Mucosa of stomach (tissue), 1 donor: ENCODE results near the gene VRK3.
"Not testable (repeated sequence)": the region's sequence is repeated elsewhere in the genome, so short reads cannot be mapped to it uniquely, and the experiment has no call there.

ENCODE experiments used
- H3K27me3 ChIP-seq: one replicate; pipeline ENCODE4 v1.7.0; 2013; ENCODE audit warnings: mild to moderate bottlenecking, low read length; ENCODE audit not compliant: control insufficient read depth, insufficient read depth
- H3K36me3 ChIP-seq: one replicate; pipeline ENCODE4 v1.7.0; 2013; ENCODE audit warnings: low read length; ENCODE audit not compliant: control insufficient read depth, insufficient read depth
- H3K4me1 ChIP-seq: one replicate; pipeline ENCODE4 v1.7.0; 2013; ENCODE audit warnings: mild to moderate bottlenecking, low read length; ENCODE audit not compliant: control insufficient read depth, insufficient read depth
- H3K4me3 ChIP-seq: one replicate; pipeline ENCODE4 v1.7.0; 2013; ENCODE audit warnings: low read length
- H3K9ac ChIP-seq: one replicate; pipeline ENCODE4 v1.7.0; 2013; ENCODE audit warnings: mild to moderate bottlenecking, low read length, moderate library complexity
- H3K9me3 ChIP-seq: one replicate; pipeline ENCODE4 v1.7.0; 2013; ENCODE audit warnings: mild to moderate bottlenecking, low read length, moderate library complexity; ENCODE audit not compliant: control insufficient read depth
- donor health status: Pancreatic carcinoma.

The VRK3 gene

DNA sequence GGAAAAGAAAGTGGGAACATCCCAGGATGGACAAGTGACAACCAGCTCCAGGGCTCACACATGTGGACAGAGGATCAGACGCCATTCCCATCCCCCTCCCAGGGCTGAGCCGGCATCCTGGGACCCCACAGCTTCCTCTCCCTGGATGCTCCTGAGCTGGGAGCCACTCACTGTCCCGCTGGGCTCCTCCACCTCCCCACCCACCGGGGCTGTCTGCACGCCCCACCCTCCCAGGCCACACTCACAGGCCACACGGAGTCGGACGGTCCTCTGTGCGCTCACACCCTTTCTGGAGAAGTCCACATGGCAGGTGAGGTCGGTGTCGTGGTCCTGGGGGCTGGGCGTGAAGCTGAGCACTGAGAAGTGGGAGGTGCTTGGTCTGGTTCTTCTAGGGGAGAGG is 65.3 kb downstream of the VRK3 start:
- not testable (repeated sequence) for H3K9ac ChIP-seq, H3K36me3 ChIP-seq, H3K4me3 ChIP-seq, H3K27me3 ChIP-seq, H3K9me3 ChIP-seq, H3K4me1 ChIP-seq

- H3K4me1 ChIP-seq, H3K36me3 ChIP-seq, H3K4me3 ChIP-seq, H3K9ac ChIP-seq, H3K27me3 ChIP-seq, H3K9me3 ChIP-seq: not testable (repeated sequence)
Measured at GRCh38 chr19:49958596-49958995, 66.6 kb downstream of the VRK3 start.

- H3K9me3 ChIP-seq, H3K36me3 ChIP-seq, H3K4me1 ChIP-seq, H3K4me3 ChIP-seq, H3K27me3 ChIP-seq, H3K9ac ChIP-seq: not testable (repeated sequence)
Measured at GRCh38 chr19:49958144-49958543, 67.0 kb downstream of the VRK3 start.

- H3K9me3 ChIP-seq: no peaks in the 10 kb centered on the region
- no peak overlapping the region for H3K4me3 ChIP-seq
- no peaks in the 10 kb centered on the region for H3K4me1 ChIP-seq
- no peaks in the 10 kb centered on the region for H3K36me3 ChIP-seq
- no peak overlapping the region for H3K9ac ChIP-seq
- no peaks in the 10 kb centered on the region for H3K27me3 ChIP-seq
Measured at GRCh38 chr19:49957262-49957915, 67.8 kb downstream of the VRK3 start.

DNA sequence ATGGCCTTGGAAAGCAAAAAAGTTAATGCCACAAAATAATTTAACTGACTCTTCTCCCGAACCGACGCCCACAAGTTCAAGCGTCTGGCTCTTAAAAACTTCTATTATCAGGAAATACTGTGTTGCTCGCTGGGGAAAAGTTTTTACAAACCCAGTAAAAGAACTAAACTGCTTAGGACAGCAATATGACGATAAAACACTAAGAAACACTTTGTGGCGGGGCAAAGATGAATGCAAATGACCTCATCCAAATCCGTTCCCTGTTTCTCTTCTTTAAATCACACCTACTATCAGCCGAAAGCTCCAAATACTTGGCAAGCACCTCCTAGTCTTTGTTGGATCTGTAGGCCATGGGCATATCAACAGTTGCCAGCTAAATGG is 69.1 kb downstream of the VRK3 start:
- Histone ChIP-seq H3K4me1 (no peaks in the 10 kb centered on the region), H3K9ac (no peak overlapping the region), H3K4me3 (no peak overlapping the region)

DNA sequence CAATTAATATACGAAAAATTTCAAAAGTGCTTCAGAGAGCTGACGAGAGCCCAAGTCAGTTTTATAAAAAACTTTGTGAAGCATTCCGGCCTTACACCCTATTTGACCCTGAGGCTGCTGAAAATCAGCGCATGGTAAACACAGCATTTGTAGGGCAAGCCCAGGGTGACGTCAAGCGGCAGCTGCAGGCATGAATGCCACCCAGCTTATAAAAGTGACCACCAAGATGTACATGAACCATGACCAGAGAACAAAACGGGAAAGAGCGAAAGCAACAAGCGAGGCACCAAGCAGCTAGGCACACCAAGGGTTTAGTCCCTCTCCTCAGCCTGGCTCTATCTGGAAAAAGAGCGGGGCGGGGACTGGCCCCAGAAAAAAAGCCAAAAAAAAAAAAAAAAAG is 70.2 kb downstream of the VRK3 start:
- H3K4me3 ChIP-seq: no peak overlapping the region
- no peaks in the 10 kb centered on the region for H3K27me3 ChIP-seq
- H3K36me3 ChIP-seq: no peaks in the 10 kb centered on the region
- H3K9ac ChIP-seq: no peak overlapping the region
- no peaks in the 10 kb centered on the region for H3K4me1 ChIP-seq
- H3K9me3 ChIP-seq: no peaks in the 10 kb centered on the region

More for the DNA sequence above, 69.1 kb downstream of the VRK3 start:
- Histone ChIP-seq H3K36me3 (no peaks in the 10 kb centered on the region), H3K9me3 (no peaks in the 10 kb centered on the region), H3K27me3 (no peaks in the 10 kb centered on the region)

DNA sequence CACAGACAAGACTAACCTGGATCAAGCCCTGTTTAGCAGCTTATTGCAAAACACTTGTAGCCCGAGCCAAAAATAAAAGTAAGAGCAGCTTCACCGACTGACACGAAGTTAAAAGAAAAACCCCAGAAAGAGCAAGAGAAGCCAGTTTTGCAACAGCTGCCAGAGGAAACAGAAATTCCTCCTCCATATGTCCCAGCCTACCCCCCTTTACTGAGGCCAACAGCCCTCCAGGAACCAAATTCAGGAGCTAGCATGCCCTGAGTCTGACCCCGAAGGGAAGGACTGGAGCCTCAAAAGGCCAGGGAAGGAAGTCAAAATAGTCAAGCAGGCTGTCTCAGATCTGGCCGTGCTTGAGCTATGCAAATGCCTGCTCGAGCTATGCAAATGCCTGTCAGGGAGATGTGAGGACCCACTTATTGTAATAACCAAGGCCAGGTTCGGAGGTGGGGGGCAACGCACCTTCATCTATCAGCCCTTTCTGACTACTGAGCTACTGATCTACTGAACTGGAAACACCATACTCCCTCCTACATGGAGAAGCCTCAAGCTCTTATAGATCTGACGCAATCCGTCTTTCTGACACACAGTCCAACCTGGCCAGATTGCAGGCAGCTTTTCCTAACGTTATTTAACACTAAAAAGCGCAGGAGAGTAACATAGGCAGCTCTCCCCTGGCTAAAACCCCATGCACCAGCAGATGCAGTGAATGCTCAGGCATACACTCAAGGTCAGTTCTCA is 70.9 kb downstream of the VRK3 start:
- no peaks in the 10 kb centered on the region for H3K9me3 ChIP-seq
- H3K4me1 ChIP-seq: no peaks in the 10 kb centered on the region
- H3K27me3 ChIP-seq: no peaks in the 10 kb centered on the region
- H3K36me3 ChIP-seq: no peaks in the 10 kb centered on the region
- H3K4me3 ChIP-seq: no peak overlapping the region
- H3K9ac ChIP-seq: no peak overlapping the region

- no peaks in the 10 kb centered on the region for H3K4me1 ChIP-seq
- no peak overlapping the region for H3K9ac ChIP-seq
- H3K36me3 ChIP-seq: no peaks in the 10 kb centered on the region
- H3K4me3 ChIP-seq: no peak overlapping the region
- H3K27me3 ChIP-seq: no peaks in the 10 kb centered on the region
- H3K9me3 ChIP-seq: no peaks in the 10 kb centered on the region
Measured at GRCh38 chr19:49953416-49953815, 71.8 kb downstream of the VRK3 start.

DNA sequence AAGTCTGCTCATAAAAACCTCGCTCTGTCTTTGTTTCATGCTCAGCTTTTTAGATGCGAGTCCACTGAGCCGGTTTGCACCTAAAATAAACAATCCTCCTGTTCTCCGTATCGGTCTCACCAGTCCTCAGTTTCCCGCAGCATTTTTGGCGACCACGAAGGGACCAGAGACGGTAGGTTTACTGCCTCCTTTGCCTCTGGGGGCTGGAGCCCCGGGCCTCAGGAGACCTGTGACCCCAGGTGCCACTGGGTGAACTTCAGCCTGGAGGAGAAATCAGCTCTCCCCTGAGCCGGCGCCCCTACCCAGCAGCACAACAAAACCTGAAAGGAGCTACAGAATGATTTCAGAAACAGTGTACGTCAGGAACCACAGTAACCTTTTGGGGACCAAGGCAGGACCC is 72.3 kb downstream of the VRK3 start:
- Histone ChIP-seq H3K4me1 (no peaks in the 10 kb centered on the region), H3K27me3 (no peaks in the 10 kb centered on the region), H3K36me3 (no peaks in the 10 kb centered on the region), H3K9ac (no peak overlapping the region), H3K4me3 (no peak overlapping the region), H3K9me3 (no peaks in the 10 kb centered on the region)

DNA sequence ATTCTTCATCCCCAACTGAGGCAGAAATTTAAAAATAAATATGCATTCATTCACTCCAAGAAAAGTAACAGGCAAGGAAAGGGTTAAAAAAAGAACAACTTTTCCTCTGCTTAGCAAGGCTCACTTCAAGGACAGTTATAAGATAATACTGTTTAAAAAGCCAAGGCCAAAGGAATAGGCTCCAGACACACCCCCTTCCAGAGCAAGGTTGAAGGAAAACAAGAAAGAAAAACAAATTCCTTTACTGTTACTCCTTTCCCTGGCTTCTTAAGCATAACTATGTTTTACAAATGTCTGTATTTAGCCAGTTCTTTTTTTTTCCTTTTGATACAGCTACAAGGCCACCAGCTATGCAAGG is 72.7 kb downstream of the VRK3 start:
- no peaks in the 10 kb centered on the region for H3K4me1 ChIP-seq
- H3K9ac ChIP-seq: no peak overlapping the region
- no peaks in the 10 kb centered on the region for H3K27me3 ChIP-seq
- H3K9me3 ChIP-seq: no peaks in the 10 kb centered on the region
- H3K4me3 ChIP-seq: no peak overlapping the region
- H3K36me3 ChIP-seq: no peaks in the 10 kb centered on the region

DNA sequence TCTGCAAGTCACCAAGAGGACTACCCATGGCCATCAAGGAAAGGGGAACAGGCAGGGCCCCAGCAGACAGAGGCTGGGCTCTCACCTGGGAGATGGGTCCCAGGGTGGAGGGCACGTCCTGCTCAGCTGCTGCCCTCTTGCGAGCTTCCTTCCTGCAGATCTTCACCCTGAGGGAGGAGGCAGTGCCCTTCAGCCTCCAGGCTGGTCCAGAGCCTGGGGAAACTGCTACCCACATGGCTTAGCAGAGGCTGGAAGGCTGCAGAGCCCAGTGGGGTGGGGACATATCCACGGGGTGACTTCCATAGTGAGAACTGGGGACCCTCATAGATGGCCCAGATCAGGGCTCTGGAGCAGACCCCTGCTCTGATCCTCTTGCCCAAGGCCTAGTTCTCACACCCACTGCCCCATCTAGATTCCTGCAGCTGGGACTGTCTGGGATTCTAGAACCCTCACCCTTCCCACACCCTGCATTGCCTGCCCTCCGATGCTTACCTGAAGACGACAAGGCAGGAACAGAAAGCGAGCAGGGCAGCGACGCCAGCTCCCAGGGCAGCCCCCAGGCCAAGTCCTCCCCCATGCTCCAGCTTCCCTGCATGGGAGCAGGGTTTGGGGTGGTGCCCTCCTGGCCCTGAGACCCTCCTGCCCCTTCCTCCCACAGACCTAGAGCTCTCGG is 73.2 kb downstream of the VRK3 start:
- Histone ChIP-seq H3K4me3 (no peak overlapping the region), H3K4me1 (no peaks in the 10 kb centered on the region), H3K9ac (no peak overlapping the region), H3K36me3 (no peaks in the 10 kb centered on the region), H3K27me3 (no peaks in the 10 kb centered on the region), H3K9me3 (no peaks in the 10 kb centered on the region)

DNA sequence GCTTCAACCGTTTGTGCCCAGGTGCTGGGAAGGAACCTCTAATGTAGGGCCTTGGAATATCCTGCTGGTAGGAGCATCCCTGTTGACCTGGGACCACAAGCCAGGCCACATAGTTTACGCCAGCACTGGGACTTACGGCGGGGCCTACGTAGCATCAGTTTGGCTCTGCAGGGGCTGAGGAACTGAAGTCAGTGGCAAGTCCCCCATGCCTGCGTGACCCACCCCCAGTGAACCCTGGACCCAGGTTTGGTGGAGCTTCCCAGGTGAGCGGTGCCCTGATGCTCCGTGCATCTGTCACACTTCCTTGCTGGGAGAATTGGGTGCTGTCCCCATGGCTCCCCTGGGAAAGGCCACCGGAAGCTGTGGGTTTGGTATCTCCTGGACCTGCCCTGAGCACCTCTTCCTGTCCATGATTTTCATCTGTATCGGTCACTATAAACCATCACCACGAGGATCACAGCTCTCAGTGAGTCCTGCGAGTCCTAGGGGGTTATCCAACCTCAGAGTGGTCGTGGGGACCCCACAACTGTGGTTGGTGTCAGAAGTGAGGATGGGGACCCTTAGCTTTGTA is 74.1 kb downstream of the VRK3 start:
- no peaks in the 10 kb centered on the region for H3K4me1 ChIP-seq
- no peaks in the 10 kb centered on the region for H3K27me3 ChIP-seq
- H3K9me3 ChIP-seq: no peaks in the 10 kb centered on the region
- H3K36me3 ChIP-seq: no peaks in the 10 kb centered on the region
- H3K9ac ChIP-seq: no peak overlapping the region
- H3K4me3 ChIP-seq: no peak overlapping the region
